ENCODE measurements around the gene TACR2.
A peak's percentile ranks its signal among the peaks of the same experiment; 100 is the strongest.

Gene TACR2

DNA sequence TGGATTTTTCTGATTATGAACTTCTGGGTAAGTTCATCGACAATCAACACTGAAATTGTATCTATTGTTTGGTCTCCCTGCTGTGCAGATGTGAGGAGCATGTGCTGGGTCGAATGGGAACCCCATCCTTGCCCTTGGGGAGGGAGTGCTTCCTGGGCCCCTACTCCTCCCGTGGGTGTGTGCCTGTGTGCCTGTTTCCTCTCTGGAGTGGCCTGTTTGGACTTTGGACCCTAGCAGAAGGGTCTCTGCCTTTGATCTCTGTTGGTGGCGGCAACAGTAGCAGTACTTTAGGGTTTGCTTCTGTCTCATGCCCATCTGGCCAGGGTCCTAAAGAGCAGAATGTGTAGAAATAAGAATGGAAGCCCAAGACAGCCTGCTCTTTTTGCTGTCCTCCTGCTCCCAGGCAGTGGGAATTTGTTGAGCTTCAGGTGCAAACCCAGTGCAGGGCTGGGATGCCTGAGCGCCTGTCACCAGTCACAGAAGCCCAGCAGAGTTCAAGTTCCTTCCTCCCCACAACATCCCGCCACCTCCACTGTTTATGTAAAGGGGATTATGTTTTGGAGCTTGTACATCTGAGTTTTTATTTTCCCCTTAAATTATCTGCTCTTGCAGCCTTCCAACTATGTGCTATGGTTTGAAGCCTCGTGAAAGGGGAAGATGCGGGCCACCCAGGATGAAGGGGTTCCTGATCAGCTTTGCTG lies 1.5 kb upstream of the TACR2 start:
- no peak for DNase-seq

DNA sequence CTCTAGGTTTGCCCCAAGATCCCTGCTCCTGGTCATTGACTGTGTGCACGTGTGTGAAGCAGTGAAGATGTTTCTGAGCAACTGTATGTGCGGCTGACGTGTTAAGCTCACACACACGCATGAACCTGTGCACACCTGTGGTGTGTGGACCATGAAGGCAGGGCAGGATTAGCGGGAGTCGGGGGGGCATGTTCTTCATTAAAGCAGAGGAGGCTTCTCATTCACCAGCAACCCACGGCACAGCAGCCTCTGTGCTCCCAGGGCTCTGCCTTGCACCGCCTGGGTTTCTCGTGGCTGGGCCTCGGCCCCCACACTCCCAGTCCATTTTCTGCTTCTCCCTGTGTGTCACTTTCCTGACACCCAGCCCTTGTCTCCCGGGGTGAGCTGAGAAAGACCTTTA lies 824 bp upstream of the TACR2 start:
- no peak for DNase-seq

DNA sequence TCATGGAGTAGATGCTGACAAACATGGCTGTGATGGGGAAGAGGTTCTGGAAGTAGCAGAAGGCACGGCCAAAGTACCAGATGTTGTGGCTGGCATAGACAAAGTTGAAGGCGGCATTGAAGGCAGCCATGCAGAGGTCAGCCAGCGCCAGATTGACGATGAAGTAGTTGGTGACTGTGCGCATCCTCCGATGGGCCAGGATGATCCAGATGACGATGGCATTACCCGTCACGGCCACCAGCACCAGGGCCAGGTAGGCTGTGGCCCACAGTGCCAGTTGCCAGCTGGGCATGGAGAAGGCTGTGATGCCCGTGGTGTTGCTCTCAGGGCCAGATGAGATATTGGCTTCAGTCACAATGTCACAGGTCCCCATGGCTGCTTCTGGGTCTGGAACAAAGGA lies 767 bp downstream of the TACR2 start:
- no peak for DNase-seq

DNA sequence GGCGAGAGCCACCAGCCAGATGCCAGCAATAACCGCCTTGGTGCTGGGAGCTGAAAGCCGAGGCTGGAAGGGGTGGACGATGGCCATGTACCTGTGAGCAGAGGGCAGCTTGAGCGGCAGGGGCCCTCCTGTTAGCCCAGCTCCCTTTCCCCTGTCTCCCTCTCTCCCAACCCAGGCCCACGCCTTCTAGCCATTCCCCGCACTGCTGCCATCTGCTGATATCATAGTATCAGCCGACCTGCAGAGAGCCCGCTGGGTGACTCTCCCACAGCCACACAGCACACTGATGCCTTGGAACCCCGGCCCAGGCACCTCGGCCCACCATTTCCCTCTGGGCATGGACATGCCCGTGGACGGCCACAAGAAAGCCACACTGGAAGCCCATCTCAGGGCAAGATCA lies 1.7 kb downstream of the TACR2 start:
- no peak for DNase-seq

DNA sequence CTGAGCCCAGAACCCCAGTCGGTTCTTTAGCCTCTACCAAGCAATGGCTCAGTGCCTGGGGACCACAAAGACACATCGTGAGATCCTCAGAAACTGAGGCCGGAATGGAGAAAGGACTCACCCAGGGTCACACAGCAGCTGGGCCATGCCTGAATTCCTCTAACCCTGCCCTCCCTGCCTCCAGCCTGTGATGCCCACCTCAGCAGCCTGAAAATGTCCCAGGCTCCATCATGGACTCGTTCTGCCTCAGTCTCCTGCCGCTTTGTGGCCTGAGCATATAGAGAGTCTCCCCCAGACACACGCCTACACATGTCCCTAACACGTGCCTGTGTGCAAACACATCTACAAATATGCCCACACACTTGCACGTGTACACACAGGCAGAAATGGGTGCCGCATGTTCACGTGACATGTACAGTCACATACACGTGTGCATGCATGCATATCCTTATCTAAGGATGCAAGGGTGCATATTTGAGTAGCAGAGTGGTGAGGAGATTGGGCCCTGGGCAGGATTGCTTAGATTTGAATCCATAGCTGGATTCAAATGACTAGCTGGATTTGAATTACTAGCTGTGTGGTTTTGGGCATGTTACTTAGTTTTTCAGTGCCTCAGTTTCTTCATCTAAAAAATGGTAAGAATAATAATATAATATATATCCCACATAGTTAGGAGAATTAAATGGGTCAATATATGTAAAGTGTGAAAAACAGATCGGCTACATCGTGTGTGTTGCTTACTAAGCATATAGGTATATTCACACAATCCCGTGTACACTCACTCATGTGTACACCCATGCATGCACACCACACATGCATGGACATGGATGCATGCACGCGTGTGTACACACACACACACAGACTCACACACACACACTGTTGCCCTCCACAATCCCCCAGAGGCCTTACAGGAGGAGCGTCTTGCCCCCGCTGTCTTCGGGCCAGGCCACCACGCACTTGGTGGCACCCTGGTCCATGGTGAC lies 2.4 kb downstream of the TACR2 start:
- DNase-seq = no peak

DNA sequence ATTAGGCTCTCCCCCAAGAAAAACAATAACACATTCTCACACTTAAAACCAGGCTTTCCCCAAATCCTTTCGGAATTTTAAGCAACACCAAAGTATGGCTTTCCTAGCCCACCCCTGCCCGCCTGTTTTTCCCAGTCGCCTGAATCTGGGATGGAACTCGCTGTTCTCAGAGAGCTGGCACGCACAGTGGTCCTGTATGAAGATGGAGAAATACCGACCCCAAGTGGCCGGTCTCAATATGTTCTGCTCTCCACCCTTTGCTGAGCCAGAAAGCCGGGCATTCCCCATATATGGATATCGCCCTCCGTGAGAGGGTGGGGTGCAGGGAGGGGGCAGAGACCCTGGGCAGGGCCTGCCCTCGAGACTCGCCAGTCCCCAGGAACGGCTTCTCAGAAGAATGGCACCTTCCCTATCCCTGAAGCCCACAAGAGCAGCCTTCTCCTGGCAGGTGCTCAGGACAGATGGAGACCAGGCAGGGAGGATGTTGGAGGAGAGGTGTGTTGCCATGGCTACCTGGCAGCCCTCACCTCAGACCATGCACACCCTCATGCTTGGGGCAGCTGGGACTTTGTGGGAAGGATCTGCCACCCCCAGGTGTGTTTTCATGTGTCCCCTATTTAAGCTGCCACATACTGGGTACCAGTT lies 3.4 kb downstream of the TACR2 start:
- DNase-seq = no peak

DNA sequence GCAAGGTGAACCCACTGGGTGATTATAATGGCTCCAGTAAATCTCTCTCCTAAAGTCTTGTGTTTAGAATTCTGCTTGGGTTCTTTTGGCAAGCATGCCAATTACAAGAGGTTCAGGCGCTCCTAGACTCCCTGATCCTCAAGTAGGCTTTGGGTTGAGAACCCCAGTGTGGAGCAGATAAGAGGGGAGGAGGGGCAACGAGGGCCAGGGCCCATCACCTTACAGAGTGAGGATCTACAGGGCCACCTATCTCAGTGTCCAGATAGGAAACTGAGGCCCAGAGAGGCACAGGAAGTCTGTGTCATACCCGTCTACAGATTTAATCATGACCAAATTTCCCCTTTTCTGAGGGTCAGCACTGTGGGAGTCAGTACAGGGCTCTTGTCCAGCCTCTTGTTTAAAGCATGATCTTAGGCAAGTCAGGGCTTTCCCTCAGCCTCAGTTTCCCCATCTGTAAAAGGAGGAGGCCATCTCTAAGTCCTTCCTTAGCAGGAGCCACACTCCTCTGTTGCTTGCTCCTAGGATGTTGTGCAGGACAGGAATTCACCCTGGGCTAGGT lies 4.4 kb downstream of the TACR2 start:
- no peak for DNase-seq

DNA sequence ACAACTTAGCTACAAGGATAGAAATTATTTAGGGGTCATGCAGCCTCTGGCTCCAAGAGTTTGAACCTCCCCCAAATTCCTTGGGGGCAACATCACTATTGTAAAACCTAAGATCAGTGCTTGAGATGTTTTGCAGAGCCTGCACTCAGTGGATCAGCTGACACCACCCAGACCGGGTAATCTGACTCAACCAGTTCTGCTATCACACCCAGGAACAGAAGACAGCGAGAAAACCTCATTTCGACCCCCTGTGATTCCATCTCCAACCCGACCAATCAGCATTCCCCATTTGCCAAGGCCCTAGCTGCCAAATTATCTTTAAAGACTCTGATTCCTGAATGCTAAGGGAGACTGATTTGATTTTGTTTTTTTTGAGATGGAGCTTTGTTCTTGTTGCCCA lies 5.2 kb downstream of the TACR2 start:
- DNase-seq = no peak

DNA sequence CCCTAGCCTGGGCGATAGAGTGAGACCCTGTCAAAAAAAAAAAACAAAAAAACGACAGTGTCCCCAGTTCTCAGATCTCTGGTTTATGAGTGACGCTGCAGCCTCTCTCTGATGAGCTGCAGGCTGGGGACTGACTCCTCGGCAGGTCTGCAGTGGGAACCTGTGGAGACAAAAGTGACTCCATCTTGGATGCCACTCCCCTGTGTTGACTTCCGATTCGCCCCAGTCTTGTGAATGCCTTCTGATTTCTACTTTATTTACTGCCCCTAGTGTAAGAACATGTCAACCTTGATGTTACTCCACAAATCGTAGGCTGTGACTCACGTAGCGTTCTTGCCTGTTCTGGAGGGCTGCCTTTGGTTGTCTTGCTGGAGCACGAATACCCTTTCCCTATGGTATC lies 6.2 kb downstream of the TACR2 start:
- DNase-seq = no peak

DNA sequence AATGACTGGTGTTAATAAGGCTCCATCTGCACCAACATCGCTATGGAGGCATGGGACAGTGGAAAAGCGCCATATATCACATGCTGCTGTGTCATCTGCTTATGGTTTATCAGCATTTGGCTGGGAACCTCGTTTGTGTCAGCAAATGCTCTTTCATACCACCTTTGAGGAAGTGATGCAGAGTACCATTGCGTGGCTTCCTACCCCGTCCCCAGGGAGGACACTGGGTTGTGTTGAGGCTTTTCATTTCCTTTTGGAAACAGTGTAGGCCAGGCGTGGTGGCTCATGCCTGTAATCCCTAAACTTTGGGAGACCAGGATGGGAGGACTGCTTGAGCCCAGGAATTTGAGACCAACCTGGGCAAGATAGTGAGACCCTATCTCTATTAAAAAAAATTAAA lies 6.8 kb downstream of the TACR2 start:
- peak; percentile 50 for DNase-seq

DNA sequence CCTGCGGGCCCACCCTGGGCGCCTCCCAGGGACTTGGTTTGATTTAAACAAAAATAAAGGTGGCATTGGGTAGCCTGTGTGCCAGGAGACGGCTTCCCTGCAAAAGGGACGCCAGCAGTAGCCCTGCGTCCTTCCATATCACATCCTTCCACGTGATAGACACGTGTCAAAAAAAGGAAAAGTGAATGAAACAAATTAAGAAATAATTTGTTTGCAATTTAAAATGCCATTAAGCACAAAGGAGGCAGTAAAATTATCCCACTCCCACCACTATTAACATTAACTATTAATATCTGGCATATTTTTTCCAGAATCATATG lies 7.6 kb downstream of the TACR2 start:
- DNase-seq = no peak

DNA sequence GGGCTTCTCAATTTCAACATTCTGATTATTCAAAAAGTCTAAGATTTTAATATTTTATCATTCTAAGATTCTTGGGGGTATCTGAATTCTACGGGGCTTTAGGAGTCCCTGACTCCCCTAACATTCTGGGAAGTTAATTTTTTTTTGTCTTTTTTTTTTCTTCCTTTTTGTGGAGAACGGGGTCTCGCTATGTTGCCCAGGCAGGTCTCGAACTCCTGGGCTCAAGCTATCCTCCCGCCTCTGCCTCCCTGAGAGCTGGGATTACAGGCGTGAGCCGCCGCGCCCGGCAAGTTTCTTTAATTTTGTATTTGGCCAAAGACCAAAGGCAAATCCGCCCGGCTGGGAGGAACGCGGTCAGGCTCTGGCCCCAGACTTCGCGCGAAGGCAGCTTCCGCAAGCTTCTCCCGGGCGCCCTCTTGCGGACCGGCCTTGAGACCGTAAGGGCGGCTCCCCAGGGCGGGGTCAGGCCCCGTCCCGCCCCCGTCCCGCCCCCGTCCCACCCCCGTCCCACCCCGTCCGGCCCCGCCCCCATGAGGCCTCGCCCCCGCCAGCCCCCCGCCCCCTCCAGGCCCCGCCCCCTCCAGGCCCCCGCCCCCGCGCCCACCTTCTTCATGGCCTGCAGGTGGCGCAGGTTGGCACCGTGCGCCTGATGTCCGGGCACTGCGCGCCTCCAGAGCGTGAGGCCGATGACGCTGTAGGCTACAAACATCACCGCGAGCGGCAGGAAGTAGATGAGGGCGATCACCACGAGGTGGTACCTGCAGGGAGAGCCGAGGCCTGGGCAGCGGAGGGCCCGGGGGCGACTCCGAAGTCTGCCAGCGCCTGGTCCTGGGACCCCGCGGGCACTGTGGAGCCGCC lies 8.2 kb downstream of the TACR2 start:
- DNase-seq = peak; percentile 86

DNA sequence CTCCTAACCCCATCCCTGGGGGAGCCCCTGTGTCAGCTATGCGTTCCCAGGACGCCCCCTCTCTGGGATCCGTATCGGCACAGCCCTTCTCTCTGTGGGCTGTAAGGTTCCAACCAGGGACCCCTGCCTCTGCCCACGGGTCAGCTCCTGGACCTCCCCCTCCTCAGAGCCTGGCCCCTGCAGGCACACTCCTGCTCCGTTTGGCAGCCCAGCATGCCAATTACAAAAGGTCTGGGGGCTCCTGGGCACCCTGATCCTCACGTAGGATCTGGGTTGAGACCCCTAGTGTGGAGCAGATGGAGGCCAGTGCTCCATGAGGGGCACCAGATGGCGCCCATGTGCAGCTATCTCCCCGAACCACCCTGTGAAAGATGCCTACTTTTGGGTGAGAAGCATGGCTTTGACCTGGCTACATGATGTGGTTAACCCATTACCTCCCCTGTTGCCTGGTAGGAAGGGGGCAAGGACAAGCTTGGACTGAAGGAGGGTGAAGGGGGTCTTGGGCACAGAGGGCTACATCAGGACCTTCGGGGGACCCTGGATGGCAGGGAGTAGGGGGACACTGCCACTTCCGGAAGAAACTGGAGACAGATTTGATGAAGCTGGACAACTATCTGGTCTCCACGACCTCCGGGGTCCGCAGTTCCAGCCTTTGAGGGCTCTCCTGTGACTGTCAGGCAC lies 9.0 kb downstream of the TACR2 start:
- DNase-seq = peak; percentile 49

DNA sequence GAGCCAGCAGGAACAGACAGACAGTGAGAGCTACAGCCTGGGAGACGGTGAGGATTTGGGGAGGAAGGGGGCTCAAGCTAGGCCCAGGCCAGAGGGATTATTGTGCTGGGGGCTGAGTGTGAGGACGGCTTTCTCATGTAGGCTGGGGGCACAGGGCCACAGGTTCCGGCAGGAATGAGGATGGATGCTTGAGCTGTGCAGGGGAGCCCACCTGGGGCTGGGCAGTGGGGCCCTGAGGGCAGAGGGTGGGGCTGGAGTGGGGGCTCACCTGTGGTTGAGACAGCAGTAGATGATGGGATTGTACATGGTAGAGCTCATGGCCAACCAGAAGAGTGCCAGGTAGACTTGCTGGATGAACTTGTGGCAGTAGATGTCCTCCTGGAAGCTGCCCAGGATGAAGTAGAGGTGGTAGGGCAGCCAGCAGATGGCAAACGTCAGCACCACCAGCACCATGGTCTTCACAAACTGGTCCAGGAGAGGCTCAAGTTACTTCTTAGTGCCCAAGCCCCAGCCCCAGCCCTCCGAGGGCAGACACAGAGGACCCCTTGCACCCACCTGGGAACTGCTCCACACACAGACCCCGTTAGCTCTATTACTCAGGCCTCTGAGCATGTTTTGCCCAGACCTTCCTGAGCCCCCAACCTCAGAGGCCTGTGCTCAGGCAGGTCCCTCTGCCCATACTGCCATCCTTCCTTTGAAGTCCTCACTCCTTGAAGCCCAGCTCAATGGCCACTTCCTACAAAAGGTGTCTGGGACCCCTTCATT lies 9.7 kb downstream of the TACR2 start:
- DNase-seq = no peak

DNA sequence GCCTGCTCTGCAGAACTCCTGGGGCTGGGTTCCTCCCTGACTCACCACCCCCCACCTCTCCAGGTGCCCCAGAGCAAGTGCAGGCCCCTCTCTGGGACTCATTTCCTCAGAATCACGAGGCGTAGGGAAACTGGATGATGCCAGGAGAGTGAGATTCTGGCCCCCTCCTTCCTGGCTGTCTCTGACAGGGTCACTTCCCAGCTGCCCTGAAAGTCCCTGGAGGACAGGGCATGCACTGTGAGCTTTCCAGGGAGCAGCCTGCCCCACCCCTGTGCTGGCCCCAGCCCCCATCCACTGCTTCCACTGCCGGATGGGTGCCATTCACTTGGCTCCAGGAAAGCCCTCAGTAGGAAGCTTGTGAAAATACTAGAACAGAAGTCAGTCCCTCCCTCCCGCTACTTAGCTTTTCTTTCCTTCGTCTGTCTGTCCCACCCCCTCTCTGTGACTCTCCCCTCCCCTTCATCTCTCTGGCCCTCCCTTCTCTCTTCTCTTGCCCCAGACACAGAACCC lies 10.4 kb downstream of the TACR2 start:
- no peak for DNase-seq

DNA sequence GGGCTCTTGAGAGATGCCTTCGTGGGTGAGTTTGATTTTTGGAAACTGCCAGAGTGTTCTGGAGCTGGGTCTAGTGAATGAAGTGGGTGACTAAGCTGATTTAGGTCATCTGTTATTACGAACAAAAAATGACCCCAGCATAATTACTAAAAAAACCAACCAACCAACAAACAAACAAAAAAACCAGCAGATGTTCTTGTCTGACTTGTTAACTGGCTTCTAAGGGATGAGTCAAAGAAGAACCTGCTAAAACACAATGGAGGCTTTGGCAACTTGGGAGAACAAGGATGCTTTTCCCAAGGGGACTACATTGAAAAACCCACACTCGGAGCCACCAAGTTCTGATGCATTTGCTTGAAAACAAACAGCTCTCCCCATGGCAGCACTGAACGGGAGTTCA lies 11.5 kb downstream of the TACR2 start:
- DNase-seq = no peak

DNA sequence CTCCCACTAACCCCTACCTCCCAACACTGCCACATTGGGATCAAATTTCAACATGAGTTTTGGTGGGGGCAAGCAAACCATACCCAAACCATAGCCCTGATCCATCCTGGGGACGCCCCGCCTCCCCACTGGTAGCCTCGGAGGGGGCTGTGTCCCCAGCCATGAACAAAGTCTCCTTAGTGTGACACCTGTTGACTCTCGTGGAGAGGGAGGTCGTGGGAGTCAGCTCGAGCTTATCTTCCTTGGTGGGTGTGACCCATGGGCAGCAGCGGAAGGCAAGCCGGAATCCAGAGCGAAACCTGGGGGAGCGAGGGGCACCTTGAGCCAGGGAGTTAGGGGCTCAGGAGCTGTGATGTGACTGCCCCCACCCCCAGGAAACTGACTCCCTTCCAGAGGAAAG lies 11.9 kb downstream of the TACR2 start:
- no peak for DNase-seq

DNA sequence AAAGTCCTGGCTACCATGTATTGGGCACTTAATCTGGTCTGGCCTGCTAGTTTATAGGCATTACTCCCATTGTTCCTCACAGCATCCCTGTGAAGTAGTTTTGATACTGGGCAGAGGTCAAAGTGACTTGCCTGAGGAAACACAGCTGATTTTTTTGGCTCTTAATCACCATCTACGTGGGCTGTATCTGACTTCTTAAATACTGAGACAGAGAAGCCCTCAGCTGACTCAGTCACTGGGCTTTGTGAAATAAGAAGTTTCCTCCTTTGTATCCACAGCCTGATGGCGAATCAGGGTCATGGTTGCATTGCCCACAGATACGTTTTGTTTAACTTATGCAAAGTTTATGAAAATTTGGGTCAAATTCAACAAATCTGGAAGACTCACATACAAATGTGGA lies 13.2 kb downstream of the TACR2 start:
- DNase-seq = no peak

DNA sequence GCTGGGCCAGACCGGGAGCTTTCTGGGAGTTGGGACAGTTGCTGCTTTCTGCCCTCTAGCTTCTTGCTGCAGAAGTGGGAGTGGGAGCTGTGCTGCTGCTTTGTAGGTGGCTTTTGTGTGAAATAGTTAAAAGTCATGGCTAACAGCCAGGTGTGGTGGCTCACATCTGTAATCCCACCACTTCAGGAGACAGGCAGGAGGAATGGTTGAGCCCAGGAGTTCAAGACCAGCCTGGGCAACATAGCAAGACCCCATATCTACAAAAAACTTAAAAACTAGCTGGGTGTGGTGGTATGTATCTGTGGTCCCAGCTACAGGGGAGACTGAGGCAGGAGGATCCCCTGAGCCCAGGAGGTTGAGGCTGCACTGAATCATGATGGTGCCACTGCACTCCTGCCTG lies 13.7 kb downstream of the TACR2 start:
- no peak for DNase-seq

DNA sequence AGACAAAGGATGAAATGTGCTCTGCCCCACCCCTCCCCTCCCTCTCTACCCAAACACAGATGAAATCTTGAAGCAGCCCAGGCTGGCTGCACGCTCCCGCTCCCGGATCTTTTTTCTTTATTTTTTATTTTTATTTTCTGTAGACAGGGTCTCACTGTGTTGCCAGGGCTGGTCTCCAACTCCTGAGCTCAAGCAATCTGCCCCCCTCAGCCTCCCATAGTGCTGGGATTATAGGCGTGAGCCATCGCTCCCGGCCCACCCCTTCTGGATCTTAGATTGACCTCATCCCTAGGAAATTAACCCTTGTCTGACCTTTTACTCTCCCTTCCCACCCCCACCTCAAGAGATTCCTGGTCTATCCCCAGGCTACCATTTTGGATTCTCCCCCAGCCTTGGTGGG lies 14.3 kb downstream of the TACR2 start:
- DNase-seq = no peak

DNA sequence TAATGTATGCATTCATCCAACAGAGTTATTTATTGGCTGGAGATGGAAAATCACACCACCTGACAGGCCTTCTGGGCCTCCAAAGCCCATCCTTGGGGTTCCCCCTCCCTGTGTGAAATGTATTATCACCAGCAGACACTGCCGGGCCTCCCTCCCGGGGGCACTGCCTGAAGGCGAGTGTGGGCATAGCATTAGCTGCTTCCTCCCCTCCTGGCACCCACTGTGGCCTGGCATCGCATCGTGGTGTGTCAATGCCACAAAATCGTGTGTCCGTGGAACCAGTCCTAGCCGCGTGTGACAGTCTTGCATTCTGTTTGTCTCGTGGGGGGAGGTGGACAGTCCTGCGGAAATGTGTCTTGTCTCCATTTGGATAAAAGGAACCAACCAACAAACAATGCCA lies 15.3 kb downstream of the TACR2 start:
- no peak for DNase-seq
